Bronchial epithelial cell (primary cell): ENCODE measurements around the gene ZNF362. TPM values are rescaled to one million over a fixed set of nuclear protein-coding genes. Genes with fewer than 3 reads are reported as not detected.
A peak's percentile ranks its signal among the peaks of the same experiment; 100 is the strongest.
"Not testable (repeated sequence)": the region's sequence is repeated elsewhere in the genome, so short reads cannot be mapped to it uniquely, and the experiment has no call there.

ENCODE experiments used
- DNase-seq: peaks from one replicate; pipeline ENCODE4 v3.0.0-alpha.2; 2010; ENCODE audit warnings: low read depth
- FAIRE-seq: peaks from 2 replicates; lab custom pipeline; 2011; peaks lifted over from hg19 to GRCh38; lab: Jason Lieb, UNC
- H3K27me3 ChIP-seq: 2 replicates; pipeline ENCODE4 v1.5.1; 2011; ENCODE audit warnings: low read length; ENCODE audit not compliant: control insufficient read depth, insufficient read depth
- H3K36me3 ChIP-seq: 2 replicates; pipeline ENCODE4 v1.5.1; 2011; ENCODE audit warnings: low read length; ENCODE audit not compliant: control insufficient read depth, insufficient read depth
- H3K4me3 ChIP-seq: 2 replicates; pipeline ENCODE4 v1.5.1; 2011; ENCODE audit warnings: mild to moderate bottlenecking, low read depth, low read length, control low read depth
- total RNA-seq: library from RNA; depleted of rRNA; stranded (reverse); fragments of >200 nt; gene quantifications from 2 replicates; pipeline ENCODE4 v1.2.1, GENCODE V29; 2014
- TF ChIP-seq, protein P1 (sequence below): IDR thresholded peaks from 2 replicates; pipeline ENCODE4 v1.5.1; 2011; ENCODE audit warnings: mild to moderate bottlenecking, moderate library complexity, low read length, control low read depth, inconsistent platforms; ENCODE audit not compliant: insufficient read depth, severe bottlenecking

The ZNF362 gene
- total RNA-seq, 1 donor from 2014 or later: 1.1 TPM

GRCh38 chr1:33234131-33234530, 22.2 kb upstream of the ZNF362 start:
- DNase-seq (peak; percentile 62), FAIRE-seq (no peak)
- TF ChIP-seq, protein P1, sequence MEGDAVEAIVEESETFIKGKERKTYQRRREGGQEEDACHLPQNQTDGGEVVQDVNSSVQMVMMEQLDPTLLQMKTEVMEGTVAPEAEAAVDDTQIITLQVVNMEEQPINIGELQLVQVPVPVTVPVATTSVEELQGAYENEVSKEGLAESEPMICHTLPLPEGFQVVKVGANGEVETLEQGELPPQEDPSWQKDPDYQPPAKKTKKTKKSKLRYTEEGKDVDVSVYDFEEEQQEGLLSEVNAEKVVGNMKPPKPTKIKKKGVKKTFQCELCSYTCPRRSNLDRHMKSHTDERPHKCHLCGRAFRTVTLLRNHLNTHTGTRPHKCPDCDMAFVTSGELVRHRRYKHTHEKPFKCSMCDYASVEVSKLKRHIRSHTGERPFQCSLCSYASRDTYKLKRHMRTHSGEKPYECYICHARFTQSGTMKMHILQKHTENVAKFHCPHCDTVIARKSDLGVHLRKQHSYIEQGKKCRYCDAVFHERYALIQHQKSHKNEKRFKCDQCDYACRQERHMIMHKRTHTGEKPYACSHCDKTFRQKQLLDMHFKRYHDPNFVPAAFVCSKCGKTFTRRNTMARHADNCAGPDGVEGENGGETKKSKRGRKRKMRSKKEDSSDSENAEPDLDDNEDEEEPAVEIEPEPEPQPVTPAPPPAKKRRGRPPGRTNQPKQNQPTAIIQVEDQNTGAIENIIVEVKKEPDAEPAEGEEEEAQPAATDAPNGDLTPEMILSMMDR: no peak
- no peak overlapping the region for H3K4me3 ChIP-seq
- no peaks in the 10 kb centered on the region for H3K27me3 ChIP-seq
- H3K36me3 ChIP-seq: no peaks in the 10 kb centered on the region

DNA sequence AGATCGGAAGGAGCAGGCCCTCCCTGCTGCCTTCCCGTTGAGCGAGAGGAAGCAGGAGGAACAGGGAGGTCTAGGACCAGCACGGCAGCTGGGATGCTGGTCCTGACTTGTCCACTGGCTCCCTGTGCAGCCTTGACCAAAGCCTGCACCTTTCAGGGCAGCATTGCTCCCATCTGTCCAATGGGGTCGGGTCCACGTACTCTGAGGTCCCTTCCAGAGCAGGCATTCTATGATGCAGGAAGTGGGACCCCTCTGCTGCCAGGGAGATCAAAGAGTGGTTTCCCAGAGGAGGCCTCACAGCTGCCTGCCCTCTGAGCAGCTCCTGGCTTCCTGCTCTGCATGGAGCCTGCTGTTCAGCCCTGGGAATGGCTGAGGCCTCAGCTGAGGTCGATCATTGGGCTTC, 21.7 kb upstream of the ZNF362 start:
- DNase-seq: peak; percentile 20
- FAIRE-seq: no peak
- no peaks in the 10 kb centered on the region for H3K27me3 ChIP-seq

DNA sequence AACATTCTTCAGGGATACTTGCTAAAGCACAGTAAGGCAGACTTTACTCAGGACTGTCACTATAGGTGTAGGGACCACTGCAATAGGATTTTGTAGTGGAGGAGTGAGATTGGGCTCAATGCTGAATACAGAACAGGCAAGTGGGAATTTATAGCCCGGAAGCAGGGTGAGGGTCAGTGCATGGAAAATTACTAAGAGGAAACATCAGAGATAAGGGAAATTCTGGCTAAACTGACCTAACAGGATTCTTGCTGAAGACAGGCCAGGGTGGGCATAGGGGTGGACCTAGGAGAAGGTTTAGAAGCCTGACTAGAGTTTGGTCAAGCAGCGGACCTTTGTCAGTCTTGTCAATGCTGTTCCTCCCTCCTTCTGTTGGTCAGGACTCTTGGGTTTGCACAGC, 20.8 kb upstream of the ZNF362 start:
- TF ChIP-seq, protein P1: no peak
- H3K4me3 ChIP-seq: no peak overlapping the region
- H3K27me3 ChIP-seq: no peaks in the 10 kb centered on the region
- FAIRE-seq (no peak), DNase-seq (no peak)
- no peaks in the 10 kb centered on the region for H3K36me3 ChIP-seq

More for the DNA sequence above, 21.7 kb upstream of the ZNF362 start:
- no peaks in the 10 kb centered on the region for H3K36me3 ChIP-seq
- TF ChIP-seq, protein P1: no peak
- no peak overlapping the region for H3K4me3 ChIP-seq

GRCh38 chr1:33236498-33236897, 19.8 kb upstream of the ZNF362 start:
- no peaks in the 10 kb centered on the region for H3K27me3 ChIP-seq
- TF ChIP-seq, protein P1: no peak
- H3K36me3 ChIP-seq: no peaks in the 10 kb centered on the region
- DNase-seq (no peak), FAIRE-seq (no peak)
- no peak overlapping the region for H3K4me3 ChIP-seq

GRCh38 chr1:33237579-33237978, 18.7 kb upstream of the ZNF362 start:
- DNase-seq (no peak), FAIRE-seq (no peak)
- H3K27me3 ChIP-seq: no peaks in the 10 kb centered on the region
- no peaks in the 10 kb centered on the region for H3K36me3 ChIP-seq
- no peak overlapping the region for H3K4me3 ChIP-seq
- TF ChIP-seq, protein P1: no peak

- not testable (repeated sequence) for FAIRE-seq, DNase-seq, H3K36me3 ChIP-seq, H3K27me3 ChIP-seq, H3K4me3 ChIP-seq
These were observed 18.0 kb upstream of the ZNF362 start for GRCh38 chr1:33238194-33238724.

- DNase-seq, H3K36me3 ChIP-seq, H3K27me3 ChIP-seq, H3K4me3 ChIP-seq, FAIRE-seq: not testable (repeated sequence)
These were observed 16.9 kb upstream of the ZNF362 start for GRCh38 chr1:33239410-33239809.
